HepG2 (cell line): ENCODE results near the gene PGAP3. TPM values are rescaled to one million over a fixed set of nuclear protein-coding genes. Genes with fewer than 3 reads are reported as not detected.

Experiments
- E2F2 ChIP-seq: sonication (generic); formaldehyde crosslinking; IDR thresholded peaks from 2 replicates; pipeline ENCODE4 v1.4.0; 2020; ENCODE audit warnings: missing genetic modification reagents, borderline replicate concordance
- FOXA1 ChIP-seq, 2 experiments: fragments of 450-650 bp in 1 of 2; sonication (generic) in 1 of 2; formaldehyde crosslinking in 1 of 2; IDR thresholded peaks; 2 replicates each; pipeline versions ENCODE4 v1.4.0 to v1.6.1; 2016 to 2020; ENCODE audit warnings: missing genetic modification reagents in 1 of 2
- HCFC1 ChIP-seq: fragments of 150-350 bp; IDR thresholded peaks from 2 replicates; pipeline ENCODE4 v1.6.1; 2014; ENCODE audit warnings: low read depth, low read length
- NFE2L2 ChIP-seq: fragments of 150-350 bp; IDR thresholded peaks from 2 replicates; pipeline ENCODE4 v1.6.1; 2014; ENCODE audit warnings: low read length
- PRDM10 ChIP-seq: sonication (generic); formaldehyde crosslinking; IDR thresholded peaks from 2 replicates; pipeline ENCODE4 v1.4.0; 2020; ENCODE audit warnings: low read depth, missing genetic modification reagents
- RXRA ChIP-seq: sonication (generic); formaldehyde crosslinking; IDR thresholded peaks from 2 replicates; pipeline ENCODE4 v1.5.1; 2020; ENCODE audit warnings: missing genetic modification reagents
- SRY ChIP-seq: sonication (generic); formaldehyde crosslinking; IDR thresholded peaks from 2 replicates; pipeline ENCODE4 v1.8.0; 2022; ENCODE audit warnings: mild to moderate bottlenecking, missing genetic modification reagents
- USF2 ChIP-seq, 2 experiments: sonication (generic) in 1 of 2; formaldehyde crosslinking in 1 of 2; IDR thresholded peaks; 2 replicates each; pipeline versions ENCODE4 v1.5.1 to v1.6.1; 2011 to 2020; ENCODE audit warnings: borderline replicate concordance in 1 of 2, low read depth in 1 of 2, low read length in 1 of 2, mild to moderate bottlenecking in 1 of 2, missing genetic modification reagents in 1 of 2, moderate library complexity in 1 of 2
- ZBED4 ChIP-seq: sonication (generic); formaldehyde crosslinking; IDR thresholded peaks from 2 replicates; pipeline ENCODE4 v1.4.0; 2020; ENCODE audit warnings: missing genetic modification reagents, borderline replicate concordance
- ZNF17 ChIP-seq: sonication (generic); formaldehyde crosslinking; IDR thresholded peaks from 2 replicates; pipeline ENCODE4 v1.5.0; 2020; ENCODE audit warnings: mild to moderate bottlenecking, missing genetic modification reagents
- ZNF253 ChIP-seq: sonication (generic); formaldehyde crosslinking; IDR thresholded peaks from 2 replicates; pipeline ENCODE4 v1.8.0; 2022; ENCODE audit warnings: mild to moderate bottlenecking, missing genetic modification reagents, borderline replicate concordance
- ZNF367 ChIP-seq: sonication (generic); formaldehyde crosslinking; IDR thresholded peaks from 2 replicates; pipeline ENCODE4 v1.4.0; 2020; ENCODE audit warnings: missing genetic modification reagents, borderline replicate concordance
- ZNF770 ChIP-seq: sonication (generic); formaldehyde crosslinking; IDR thresholded peaks from 2 replicates; pipeline ENCODE4 v1.5.0; 2020; ENCODE audit warnings: mild to moderate bottlenecking, missing genetic modification reagents
- ZNF782 ChIP-seq: sonication (generic); formaldehyde crosslinking; IDR thresholded peaks from 2 replicates; pipeline ENCODE4 v1.4.0; 2020; ENCODE audit warnings: missing genetic modification reagents, mild to moderate bottlenecking, borderline replicate concordance
- polyA plus RNA-seq, 8 experiments: library from polyadenylated mRNA; depleted of rRNA in 3 of 8; stranded (reverse) in 7 of 8; unstranded in 1 of 8; fragments of >200 nt; fragmentation: Illumina TruSeq in 4 of 8; extraction: Trizol in 4 of 8; gene quantifications; 2 replicates each; pipeline versions ENCODE4 v1.2.1 to v1.2.3, GENCODE V29; 2011 to 2016; ENCODE audit warnings: low read depth in 4 of 8, missing spikeins in 1 of 8, mixed read lengths in 1 of 8; ENCODE audit not compliant: insufficient read depth in 1 of 8
- total RNA-seq, 5 experiments: library from RNA; depleted of rRNA; stranded (reverse); fragments of >200 nt; fragmentation: Illumina TruSeq; extraction: Trizol; gene quantifications; 2 replicates each; pipeline ENCODE4 v1.2.3, GENCODE V29; 2016; ENCODE audit warnings: low read depth in 1 of 5

The PGAP3 gene
- total and polyA plus RNA-seq, 2 of the 13 experiments (the other 11 are each of a cell fraction or from before 2014, with no cell fraction given): 11.9 to 14.6 TPM

GRCh38 chr17:39674702-39675389 is 13.0 kb downstream of the PGAP3 start (continued):
- no peak for TF ChIP-seq E2F2
- no peak for TF ChIP-seq ZNF17 (CRISPR knock-in tag)
- no peak for TF ChIP-seq ZNF367 (CRISPR knock-in tag)
- TF ChIP-seq ZNF770 (CRISPR knock-in tag): no peak
- TF ChIP-seq FOXA1 (IDR thresholded peaks at IDR 0.05): no peak
- TF ChIP-seq FOXA1 (CRISPR knock-in tag; IDR thresholded peaks at IDR 0.05): peak; percentile 60
- no peak for TF ChIP-seq USF2 (IDR thresholded peaks at IDR 0.05; ENCODE audit: low read depth, low read length)
- no peak for TF ChIP-seq USF2 (CRISPR knock-in tag; IDR thresholded peaks at IDR 0.05; ENCODE audit: borderline replicate concordance)
- no peak for TF ChIP-seq HCFC1
- TF ChIP-seq ZNF253 (CRISPR knock-in tag): no peak
- no peak for TF ChIP-seq ZBED4 (CRISPR knock-in tag)
- TF ChIP-seq ZNF782 (CRISPR knock-in tag): no peak
- TF ChIP-seq NFE2L2: no peak
- no peak for TF ChIP-seq SRY (CRISPR knock-in tag)
- peak; percentile 64 for TF ChIP-seq RXRA
- TF ChIP-seq PRDM10 (CRISPR knock-in tag): peak; percentile 88
